NCI-H2196 treated with DMSO at 0.1 percent for 48 hours (cell line): ENCODE results near the gene RABGAP1L.

Experiments
- DNase-seq: peaks from one replicate; lab custom pipeline; 2025; ENCODE audit not compliant: unreplicated experiment; lab: John Stamatoyannopoulos, UW

RABGAP1L gene

GRCh38 chr1:174902531-174903099, 743.3 kb downstream of the RABGAP1L start:
- DNase-seq = no peak

- no peak for DNase-seq
Observed at GRCh38 chr1:174911606-174912005, 752.3 kb downstream of the RABGAP1L start.

DNA sequence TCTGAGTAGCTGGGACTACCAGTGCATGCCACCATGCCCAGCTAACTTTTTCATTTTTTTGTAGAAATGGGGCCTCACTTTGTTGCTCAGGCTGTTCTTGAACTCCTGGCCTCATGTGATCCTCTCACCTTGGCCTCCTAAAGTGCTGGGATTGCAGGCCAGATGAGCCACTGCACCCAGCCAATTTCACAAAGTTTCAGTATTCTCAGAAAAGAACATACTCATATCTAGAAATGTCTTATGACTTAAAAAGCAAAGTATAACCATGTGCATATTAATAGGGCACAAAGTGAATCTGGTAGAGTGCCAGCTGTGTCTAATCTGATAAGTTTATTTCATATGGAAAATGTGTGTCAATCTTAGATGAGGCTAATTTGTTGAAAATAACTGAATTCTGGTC, 752.9 kb downstream of the RABGAP1L start:
- no peak for DNase-seq

DNA sequence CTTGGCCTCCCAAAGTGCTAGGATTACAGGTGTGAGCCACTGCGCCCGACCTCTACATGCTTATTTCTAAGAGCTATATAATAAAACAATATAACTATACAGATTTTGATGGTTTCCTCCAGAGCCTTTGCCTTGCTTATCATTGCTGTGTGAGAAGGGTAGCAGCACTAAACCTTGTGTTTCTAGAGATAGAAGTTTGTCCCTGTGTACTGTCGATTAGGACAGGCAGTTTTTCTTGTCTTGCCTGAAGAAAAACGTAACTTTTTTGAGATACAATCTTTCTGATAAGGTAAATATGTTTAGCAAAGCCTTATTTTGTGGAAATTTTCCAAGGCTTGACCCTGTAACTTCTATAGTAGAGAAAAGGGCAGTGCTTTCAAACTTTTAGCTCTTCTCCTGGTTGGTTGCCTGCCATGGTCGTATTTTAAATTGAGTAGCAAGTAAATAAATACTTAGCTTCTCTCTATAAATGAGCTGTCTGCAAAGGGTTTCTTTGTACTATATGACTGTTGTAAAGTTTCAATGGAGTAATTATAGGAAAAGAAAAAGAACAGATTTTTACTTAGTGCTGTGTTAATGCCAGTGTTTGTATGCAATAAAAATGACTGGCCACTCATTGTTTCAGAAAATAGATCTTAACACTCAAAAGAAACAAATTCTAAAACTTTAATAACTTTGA, 754.0 kb downstream of the RABGAP1L start:
- DNase-seq = no peak

DNA sequence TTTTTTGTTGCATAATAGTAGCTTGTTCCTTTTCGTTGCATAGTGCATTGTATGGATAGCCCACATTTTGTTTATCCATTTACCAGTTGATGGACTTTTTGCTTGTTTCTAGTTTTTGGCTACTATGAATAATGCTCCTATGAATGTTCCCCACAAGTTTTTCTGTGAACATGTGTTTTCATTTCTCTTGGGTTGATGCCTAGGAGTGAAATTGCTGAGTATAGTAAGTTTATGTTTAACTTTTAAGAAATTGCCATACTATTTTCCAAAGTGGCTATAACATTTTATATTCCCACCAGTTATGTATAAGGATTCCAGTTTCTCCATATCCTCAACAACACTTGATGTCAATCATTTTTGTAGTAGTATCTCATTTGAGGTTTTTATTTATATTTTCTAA, 755.7 kb downstream of the RABGAP1L start:
- no peak for DNase-seq

DNA sequence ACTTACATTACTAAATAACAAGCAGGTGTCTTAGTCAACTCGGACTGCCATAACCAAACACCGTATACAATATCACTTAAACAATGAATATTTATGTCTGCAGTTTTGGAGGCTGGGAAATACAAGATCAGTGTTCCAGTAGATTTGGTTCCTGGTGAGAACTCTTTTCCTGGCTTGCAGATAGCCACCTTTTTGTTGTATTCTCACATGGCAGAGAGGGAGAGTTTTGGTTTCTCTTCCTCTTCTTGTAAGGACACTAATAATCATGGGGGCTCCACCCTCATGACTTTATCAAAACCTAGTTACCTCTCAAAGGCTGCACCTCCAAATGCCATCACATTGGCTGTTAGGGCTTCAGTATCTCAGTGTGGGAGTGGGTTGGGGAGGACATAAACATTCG, 757.5 kb downstream of the RABGAP1L start:
- no peak for DNase-seq

- no peak for DNase-seq
Observed at GRCh38 chr1:174920093-174920492, 760.8 kb downstream of the RABGAP1L start.

GRCh38 chr1:174922121-174922520, 762.8 kb downstream of the RABGAP1L start:
- DNase-seq = no peak

DNA sequence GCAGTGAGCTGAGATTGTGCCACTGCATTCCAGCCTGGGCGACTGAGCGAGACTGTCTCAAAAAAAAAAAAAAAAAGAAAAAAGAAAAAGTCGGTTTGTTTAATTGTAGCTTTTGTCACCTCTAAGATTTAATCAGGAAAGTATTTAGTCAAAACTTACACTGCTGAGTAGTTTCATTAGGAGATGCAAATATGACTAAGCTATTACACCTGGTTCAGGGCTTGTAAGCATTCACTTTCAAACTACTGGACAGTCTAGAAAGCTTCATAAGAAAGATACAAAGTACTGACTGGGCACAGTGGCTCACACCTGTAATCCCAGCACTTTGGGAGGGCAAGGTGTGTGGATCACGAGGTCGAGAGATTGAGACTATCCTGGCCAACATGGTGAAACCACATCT, 764.5 kb downstream of the RABGAP1L start:
- no peak for DNase-seq

DNA sequence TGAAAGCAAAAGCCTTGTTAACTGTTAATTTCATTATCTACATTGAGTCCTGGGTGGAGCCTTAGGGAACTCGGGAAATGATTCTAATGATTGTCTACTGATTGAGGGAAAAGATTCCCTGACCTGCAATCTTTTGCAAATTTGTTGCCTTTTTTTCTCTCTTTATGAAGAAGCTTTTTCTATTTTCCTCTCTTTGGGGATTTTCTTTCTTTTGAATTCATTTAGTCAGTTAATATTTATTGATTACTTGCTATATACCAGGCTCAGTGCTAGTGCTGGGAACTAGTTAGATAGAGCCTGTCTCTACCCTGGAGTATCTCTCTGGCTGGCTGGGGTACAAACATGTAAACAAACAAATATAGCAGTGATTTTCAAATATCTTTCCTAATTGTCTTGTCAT, 769.2 kb downstream of the RABGAP1L start:
- DNase-seq = no peak

DNA sequence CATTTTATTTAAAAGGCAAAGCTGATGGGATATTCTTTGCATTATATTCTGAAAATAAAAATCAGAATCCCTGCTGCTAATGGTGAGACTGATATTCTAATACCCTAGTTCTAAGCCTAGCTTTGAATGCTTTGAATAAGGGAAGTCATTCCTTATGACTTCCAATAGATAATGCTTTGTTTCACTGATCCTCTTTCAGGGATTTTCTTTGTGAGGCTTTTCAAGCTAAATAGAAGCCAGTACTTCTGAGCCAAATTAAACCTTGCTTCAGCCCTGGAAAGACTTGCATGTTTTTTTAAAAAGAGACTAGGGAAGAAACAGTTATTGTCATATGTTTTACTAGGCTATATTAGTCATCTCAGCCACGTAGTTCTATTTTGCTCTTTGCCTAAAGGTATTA, 771.9 kb downstream of the RABGAP1L start:
- no peak for DNase-seq

GRCh38 chr1:174932587-174932986, 773.3 kb downstream of the RABGAP1L start:
- DNase-seq = no peak

GRCh38 chr1:174935961-174936727, 776.8 kb downstream of the RABGAP1L start:
- DNase-seq = no peak

DNA sequence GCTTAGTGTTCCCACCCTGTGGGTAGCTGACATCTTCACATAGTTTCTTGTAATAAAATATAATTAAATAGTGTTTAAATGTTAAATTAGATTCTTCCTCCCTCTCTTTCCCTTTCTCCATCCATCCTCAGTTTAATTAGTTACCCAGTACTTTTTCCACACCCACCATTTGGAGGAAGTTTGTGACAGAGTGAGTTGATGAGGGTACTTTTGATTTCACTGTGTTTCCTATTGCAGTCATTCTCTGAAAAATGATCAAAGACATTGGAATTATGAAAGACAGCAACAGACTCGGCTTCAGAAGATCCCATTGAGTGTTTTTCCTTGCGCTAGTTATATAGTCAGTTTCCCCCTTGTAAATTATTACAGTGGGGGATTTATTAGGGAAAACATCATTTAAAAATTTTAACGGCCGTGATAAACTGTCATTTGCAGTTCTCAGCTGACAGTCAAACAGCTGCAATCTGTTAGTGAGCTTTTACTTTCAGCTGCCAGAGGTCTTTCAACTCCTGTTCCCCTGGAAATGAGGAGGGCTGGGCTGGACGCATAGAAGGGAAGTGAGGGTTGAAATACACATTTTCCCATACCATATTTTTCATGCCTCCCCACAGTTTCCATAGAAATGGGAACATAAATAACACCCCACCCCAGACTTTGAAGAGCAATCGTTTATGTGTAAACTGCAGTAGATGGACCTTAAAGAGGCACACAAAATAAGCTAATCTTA, 779.1 kb downstream of the RABGAP1L start:
- DNase-seq = no peak

DNA sequence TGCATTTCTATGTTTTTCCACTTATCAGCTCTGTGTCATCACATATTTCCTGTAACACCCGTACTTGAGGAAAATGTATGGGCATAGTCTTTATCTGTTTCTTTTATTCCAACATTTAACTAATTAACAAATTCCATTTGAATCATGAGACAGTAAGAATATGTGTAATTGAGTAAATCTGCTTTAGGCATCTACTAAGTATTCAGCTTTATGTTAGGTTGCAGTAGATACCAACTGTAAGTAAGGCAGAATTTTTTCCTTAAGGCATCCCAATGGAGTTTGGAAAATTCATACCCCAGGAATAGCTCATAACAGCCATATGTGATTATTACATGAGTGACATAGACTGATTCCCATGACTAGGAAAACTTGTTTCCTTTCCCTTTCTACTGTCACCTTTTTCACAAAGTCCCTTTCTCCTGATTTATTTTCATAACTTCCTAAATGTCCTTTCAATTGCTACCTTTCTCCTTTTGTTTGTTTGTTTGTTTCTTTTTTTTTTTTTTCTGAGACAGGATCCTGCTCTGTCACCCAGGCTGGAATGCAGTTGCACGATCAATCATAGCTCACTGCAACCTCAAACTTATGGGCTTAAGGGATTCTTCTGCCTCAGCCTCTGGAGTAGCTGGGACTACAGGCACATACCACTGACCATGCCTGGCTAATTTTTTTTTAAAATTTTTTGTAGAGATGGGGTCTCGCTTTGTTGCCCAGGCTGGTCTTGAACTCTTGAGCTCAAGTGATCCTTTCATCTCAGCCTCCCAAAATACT, 780.6 kb downstream of the RABGAP1L start:
- DNase-seq = no peak

GRCh38 chr1:174940646-174941175, 781.4 kb downstream of the RABGAP1L start:
- DNase-seq = no peak

DNA sequence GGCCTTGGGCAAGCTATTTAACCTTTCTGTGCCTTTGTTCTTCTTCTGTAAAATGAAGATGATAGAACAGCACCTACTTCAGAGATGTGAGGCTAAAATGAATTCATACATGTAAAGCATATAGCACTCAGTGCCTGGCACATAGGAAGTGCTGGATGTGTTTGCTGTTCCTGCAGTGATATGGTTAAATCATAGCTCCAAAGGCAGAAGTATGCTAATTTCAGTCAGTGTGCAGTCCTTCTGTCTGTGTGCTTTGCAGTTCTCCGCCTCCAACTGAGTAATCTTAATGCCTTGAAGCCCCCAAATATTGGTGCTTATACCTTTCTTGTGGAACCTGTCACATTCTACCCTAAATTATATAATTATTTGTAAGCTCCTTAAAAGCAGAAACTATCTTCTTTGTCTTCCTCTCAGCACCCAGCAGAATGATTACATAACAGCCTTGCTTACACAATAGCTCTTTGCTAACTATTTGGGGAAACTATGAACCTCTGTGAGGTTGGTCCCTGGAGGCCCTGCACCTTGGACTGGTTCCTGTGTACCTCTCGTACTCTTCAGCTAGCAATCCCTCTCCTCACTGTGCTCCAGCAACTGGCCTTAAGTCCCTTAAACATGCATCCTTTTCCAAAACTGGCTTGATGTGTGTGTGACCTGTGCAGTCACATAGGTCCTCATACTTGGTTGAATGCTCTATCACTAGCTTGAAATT, 783.4 kb downstream of the RABGAP1L start:
- DNase-seq = no peak

- DNase-seq = no peak
Observed at GRCh38 chr1:174946031-174946430, 786.7 kb downstream of the RABGAP1L start.

DNA sequence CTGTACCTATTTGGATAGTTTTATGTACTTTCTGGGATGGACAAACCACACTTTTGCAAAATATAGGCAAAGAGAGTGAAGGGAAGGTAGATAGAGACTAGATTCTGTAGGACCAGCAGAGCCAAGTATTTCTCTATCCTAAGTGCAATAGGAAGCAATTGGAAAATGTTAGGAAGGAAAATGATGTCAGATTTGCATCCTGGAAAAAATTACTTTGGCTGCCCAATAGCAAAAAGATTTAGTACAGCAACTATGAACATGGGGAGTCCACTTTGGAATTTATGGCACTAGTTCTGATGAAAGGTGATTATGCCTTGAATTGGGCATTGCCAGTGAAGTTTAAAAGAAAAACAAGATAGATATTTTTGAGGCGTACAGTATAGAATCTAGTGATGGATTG, 789.7 kb downstream of the RABGAP1L start:
- DNase-seq = no peak

GRCh38 chr1:174949645-174950044, 790.3 kb downstream of the RABGAP1L start:
- DNase-seq = no peak
